Adrenal gland (tissue), 5 donors: Measurements from ENCODE around the gene TRABD2A.

Experiments
- POLR2A ChIP-seq, 2 donors: fragments of 450-650 bp; IDR thresholded peaks; one replicate each; pipeline ENCODE4 v1.6.1; 2017; ENCODE audit warnings: antibody characterized with exemption in 2 of 2, mild to moderate bottlenecking in 2 of 2, moderate library complexity in 1 of 2
- TF ChIP-seq, protein P1 (sequence below), 6 experiments: fragments of 450-650 bp in 4 of 6; fragments of 200-600 bp in 2 of 6; sonication (generic) in 1 of 6; IDR thresholded peaks; 1 replicate in 5 of 6; 2 replicates in 1 of 6; pipeline versions ENCODE4 v1.5.1 to v1.8.0; 2016 to 2021; ENCODE audit warnings: antibody characterized with exemption in 6 of 6, mild to moderate bottlenecking in 2 of 6, moderate library complexity in 1 of 6
- donor health status: DM: no; HTN: no; CAD: no.

DNA sequence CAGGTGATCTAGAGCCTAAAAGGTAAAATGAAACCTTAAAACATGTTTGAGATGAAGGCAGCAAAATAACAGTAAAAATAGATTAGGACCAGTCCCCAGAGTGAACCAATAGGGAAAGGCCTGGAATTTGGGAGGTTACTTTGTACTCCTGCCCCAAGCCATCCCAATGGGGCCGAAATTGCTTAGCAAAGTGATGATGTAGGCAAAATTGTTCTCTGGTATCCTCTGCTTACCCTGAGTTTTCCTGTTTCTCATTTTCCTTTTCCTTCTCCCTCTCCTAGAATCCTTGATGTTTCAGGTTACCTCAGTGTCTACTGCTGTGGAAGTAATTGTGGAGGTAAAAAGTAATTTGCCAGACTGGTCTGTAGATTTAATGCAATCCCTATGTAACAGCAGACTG is 92.9 kb downstream of the TRABD2A start:
- TF ChIP-seq, protein P1, sequence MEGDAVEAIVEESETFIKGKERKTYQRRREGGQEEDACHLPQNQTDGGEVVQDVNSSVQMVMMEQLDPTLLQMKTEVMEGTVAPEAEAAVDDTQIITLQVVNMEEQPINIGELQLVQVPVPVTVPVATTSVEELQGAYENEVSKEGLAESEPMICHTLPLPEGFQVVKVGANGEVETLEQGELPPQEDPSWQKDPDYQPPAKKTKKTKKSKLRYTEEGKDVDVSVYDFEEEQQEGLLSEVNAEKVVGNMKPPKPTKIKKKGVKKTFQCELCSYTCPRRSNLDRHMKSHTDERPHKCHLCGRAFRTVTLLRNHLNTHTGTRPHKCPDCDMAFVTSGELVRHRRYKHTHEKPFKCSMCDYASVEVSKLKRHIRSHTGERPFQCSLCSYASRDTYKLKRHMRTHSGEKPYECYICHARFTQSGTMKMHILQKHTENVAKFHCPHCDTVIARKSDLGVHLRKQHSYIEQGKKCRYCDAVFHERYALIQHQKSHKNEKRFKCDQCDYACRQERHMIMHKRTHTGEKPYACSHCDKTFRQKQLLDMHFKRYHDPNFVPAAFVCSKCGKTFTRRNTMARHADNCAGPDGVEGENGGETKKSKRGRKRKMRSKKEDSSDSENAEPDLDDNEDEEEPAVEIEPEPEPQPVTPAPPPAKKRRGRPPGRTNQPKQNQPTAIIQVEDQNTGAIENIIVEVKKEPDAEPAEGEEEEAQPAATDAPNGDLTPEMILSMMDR (IDR thresholded peaks at IDR 0.05), result no peak
- no peak for TF ChIP-seq POLR2A (IDR thresholded peaks at IDR 0.05)
